HepG2 (cell line): Measurements from ENCODE around the gene EBF4. TPM values are rescaled to one million over a fixed set of nuclear protein-coding genes. Genes with fewer than 3 reads are reported as not detected.
A peak's percentile ranks its signal among the peaks of the same experiment; 100 is the strongest.

Experiments
- ARID4A ChIP-seq: sonication (generic); formaldehyde crosslinking; IDR thresholded peaks from 2 replicates; pipeline ENCODE4 v1.5.0; 2020; ENCODE audit warnings: mild to moderate bottlenecking, missing genetic modification reagents, borderline replicate concordance
- ARNTL ChIP-seq: sonication (generic); formaldehyde crosslinking; IDR thresholded peaks from 2 replicates; pipeline ENCODE4 v1.4.0; 2020; ENCODE audit warnings: mild to moderate bottlenecking, missing genetic modification reagents
- CEBPZ ChIP-seq: IDR thresholded peaks from 2 replicates; pipeline ENCODE4 v1.6.1; 2012; ENCODE audit warnings: low read length, improper control_type of control experiment
- HMGXB4 ChIP-seq, 2 experiments: sonication (generic) in 1 of 2; formaldehyde crosslinking in 1 of 2; IDR thresholded peaks; 2 replicates each; pipeline versions ENCODE4 v1.4.0 to v1.6.1; 2018 to 2020; ENCODE audit warnings: missing genetic modification reagents in 2 of 2, borderline replicate concordance in 1 of 2, low read depth in 1 of 2, mild to moderate bottlenecking in 1 of 2, missing biosample characterization in 1 of 2
- KAT7 ChIP-seq: IDR thresholded peaks from 2 replicates; pipeline ENCODE4 v1.6.1; 2018; ENCODE audit warnings: borderline replicate concordance, missing compliant biosample characterization
- MED13 ChIP-seq: sonication (generic); formaldehyde crosslinking; IDR thresholded peaks from 2 replicates; pipeline ENCODE4 v1.5.0; 2020; ENCODE audit warnings: missing genetic modification reagents
- SMARCC2 ChIP-seq: fragments of 450-650 bp; IDR thresholded peaks from 2 replicates; pipeline ENCODE4 v1.6.1; 2017; ENCODE audit warnings: antibody characterized with exemption, mild to moderate bottlenecking
- ZEB1 ChIP-seq: IDR thresholded peaks from 2 replicates; pipeline ENCODE4 v1.6.1; 2012; ENCODE audit warnings: mild to moderate bottlenecking, low read depth, inconsistent platforms; ENCODE audit not compliant: insufficient replicate concordance
- ZNF12 ChIP-seq: sonication (generic); formaldehyde crosslinking; IDR thresholded peaks from 2 replicates; pipeline ENCODE4 v1.5.0; 2020; ENCODE audit warnings: missing genetic modification reagents
- ZNF3 ChIP-seq: IDR thresholded peaks from 2 replicates; pipeline ENCODE4 v1.7.0; 2017; ENCODE audit warnings: inconsistent platforms
- ZNF34 ChIP-seq: sonication (generic); formaldehyde crosslinking; IDR thresholded peaks from 2 replicates; pipeline ENCODE4 v1.4.0; 2020; ENCODE audit warnings: mild to moderate bottlenecking, missing genetic modification reagents, borderline replicate concordance
- ZNF441 ChIP-seq: sonication (generic); formaldehyde crosslinking; IDR thresholded peaks from 2 replicates; pipeline ENCODE4 v1.7.0; 2021; ENCODE audit warnings: missing genetic modification reagents, borderline replicate concordance
- ZNF878 ChIP-seq: sonication (generic); formaldehyde crosslinking; IDR thresholded peaks from 2 replicates; pipeline ENCODE4 v1.8.1; 2023; ENCODE audit warnings: mild to moderate bottlenecking, missing genetic modification reagents, moderate library complexity
- polyA plus RNA-seq, 8 experiments: library from polyadenylated mRNA; depleted of rRNA in 3 of 8; stranded (reverse) in 7 of 8; unstranded in 1 of 8; fragments of >200 nt; fragmentation: Illumina TruSeq in 4 of 8; extraction: Trizol in 4 of 8; gene quantifications; 2 replicates each; pipeline versions ENCODE4 v1.2.1 to v1.2.3, GENCODE V29; 2011 to 2016; ENCODE audit warnings: low read depth in 4 of 8, missing spikeins in 1 of 8, mixed read lengths in 1 of 8; ENCODE audit not compliant: insufficient read depth in 1 of 8
- total RNA-seq, 5 experiments: library from RNA; depleted of rRNA; stranded (reverse); fragments of >200 nt; fragmentation: Illumina TruSeq; extraction: Trizol; gene quantifications; 2 replicates each; pipeline ENCODE4 v1.2.3, GENCODE V29; 2016; ENCODE audit warnings: low read depth in 1 of 5
- TF ChIP-seq, protein P1 (sequence below): sonication (generic); formaldehyde crosslinking; IDR thresholded peaks from 2 replicates; pipeline ENCODE4 v1.8.0; 2022; ENCODE audit warnings: mild to moderate bottlenecking, missing genetic modification reagents, moderate library complexity
- TF ChIP-seq, protein P2 (sequence below): sonication (generic); formaldehyde crosslinking; IDR thresholded peaks from 2 replicates; pipeline ENCODE4 v1.4.0; 2020; ENCODE audit warnings: low read depth, mild to moderate bottlenecking, missing genetic modification reagents
- TF ChIP-seq, protein P3 (sequence below): sonication (generic); formaldehyde crosslinking; conservative IDR thresholded peaks from 2 replicates; pipeline ENCODE4 v1.8.0; 2022; ENCODE audit warnings: mild to moderate bottlenecking, moderate library complexity, missing genetic modification reagents

The EBF4 gene
- total and polyA plus RNA-seq, 2 of the 13 experiments (the other 11 are each of a cell fraction or from before 2014, with no cell fraction given), result 0.84 to 2.2 TPM

DNA sequence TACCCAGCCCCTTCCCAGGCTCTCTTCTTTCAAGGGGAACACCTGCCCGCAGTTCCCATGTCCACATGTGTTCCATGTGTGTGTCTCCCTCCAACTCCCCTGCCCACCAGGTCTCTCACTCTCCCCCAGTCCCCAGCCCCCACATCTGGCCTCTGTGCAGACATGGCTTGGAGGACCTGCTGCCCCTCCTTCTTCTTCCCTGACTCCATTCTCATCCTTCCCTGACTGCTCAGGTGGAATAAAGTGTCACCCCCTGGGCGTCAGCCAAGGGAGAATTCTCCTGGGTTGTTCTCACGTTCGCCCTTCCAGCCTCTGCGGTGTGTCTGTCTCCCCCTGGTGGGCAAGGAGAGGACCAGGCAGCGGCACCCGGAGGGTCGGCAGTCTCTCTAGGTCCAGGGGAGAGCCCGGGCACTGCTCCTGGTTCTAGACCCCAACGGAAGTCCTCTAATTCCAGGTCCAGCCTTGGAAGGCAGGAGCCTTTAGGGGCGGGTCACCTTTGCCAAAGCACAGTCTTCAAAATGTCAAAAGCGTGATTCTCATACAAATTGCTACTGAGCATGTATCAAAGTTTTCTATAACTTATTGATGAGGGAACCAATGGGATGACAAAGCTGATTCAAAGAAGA, 50.5 kb downstream of the EBF4 start (continued):
- no peak for TF ChIP-seq ARID4A (CRISPR knock-in tag)
- TF ChIP-seq ZNF878, result no peak
- TF ChIP-seq ZNF441 (CRISPR knock-in tag), result 0 out of 2 replicates have a peak, but pooled peaks have one; percentile 48
- TF ChIP-seq ARNTL (CRISPR knock-in tag), result no peak
- TF ChIP-seq ZNF34, result no peak
- TF ChIP-seq SMARCC2, result no peak
- TF ChIP-seq, protein P1, sequence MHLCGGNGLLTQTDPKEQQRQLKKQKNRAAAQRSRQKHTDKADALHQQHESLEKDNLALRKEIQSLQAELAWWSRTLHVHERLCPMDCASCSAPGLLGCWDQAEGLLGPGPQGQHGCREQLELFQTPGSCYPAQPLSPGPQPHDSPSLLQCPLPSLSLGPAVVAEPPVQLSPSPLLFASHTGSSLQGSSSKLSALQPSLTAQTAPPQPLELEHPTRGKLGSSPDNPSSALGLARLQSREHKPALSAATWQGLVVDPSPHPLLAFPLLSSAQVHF (CRISPR knock-in tag), result no peak
- TF ChIP-seq HMGXB4 (CRISPR knock-in tag; IDR thresholded peaks at IDR 0.05; ENCODE audit: borderline replicate concordance in 1 of 2, low read depth in 1 of 2), result peak; percentile 31 to 86; a peak in 3 of 4 replicates
- TF ChIP-seq ZEB1, result no peak
- no peak for TF ChIP-seq ZNF3
- no peak for TF ChIP-seq MED13 (CRISPR knock-in tag)
- no peak for TF ChIP-seq KAT7 (CRISPR knock-in tag)
- TF ChIP-seq CEBPZ, result no peak
- TF ChIP-seq, protein P2, sequence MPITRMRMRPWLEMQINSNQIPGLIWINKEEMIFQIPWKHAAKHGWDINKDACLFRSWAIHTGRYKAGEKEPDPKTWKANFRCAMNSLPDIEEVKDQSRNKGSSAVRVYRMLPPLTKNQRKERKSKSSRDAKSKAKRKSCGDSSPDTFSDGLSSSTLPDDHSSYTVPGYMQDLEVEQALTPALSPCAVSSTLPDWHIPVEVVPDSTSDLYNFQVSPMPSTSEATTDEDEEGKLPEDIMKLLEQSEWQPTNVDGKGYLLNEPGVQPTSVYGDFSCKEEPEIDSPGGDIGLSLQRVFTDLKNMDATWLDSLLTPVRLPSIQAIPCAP, result no peak
- no peak for TF ChIP-seq ZNF12 (CRISPR knock-in tag)
- TF ChIP-seq, protein P3, sequence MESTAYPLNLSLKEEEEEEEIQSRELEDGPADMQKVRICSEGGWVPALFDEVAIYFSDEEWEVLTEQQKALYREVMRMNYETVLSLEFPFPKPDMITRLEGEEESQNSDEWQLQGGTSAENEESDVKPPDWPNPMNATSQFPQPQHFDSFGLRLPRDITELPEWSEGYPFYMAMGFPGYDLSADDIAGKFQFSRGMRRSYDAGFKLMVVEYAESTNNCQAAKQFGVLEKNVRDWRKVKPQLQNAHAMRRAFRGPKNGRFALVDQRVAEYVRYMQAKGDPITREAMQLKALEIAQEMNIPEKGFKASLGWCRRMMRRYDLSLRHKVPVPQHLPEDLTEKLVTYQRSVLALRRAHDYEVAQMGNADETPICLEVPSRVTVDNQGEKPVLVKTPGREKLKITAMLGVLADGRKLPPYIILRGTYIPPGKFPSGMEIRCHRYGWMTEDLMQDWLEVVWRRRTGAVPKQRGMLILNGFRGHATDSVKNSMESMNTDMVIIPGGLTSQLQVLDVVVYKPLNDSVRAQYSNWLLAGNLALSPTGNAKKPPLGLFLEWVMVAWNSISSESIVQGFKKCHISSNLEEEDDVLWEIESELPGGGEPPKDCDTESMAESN (CRISPR knock-in tag), result no peak
